HepG2 (cell line): ENCODE data around the gene BORCS5. TPM values are rescaled to one million over a fixed set of nuclear protein-coding genes. Genes with fewer than 3 reads are reported as not detected.
A peak's percentile ranks its signal among the peaks of the same experiment; 100 is the strongest.

Experiments used
- ATRX ChIP-seq: sonication (generic); formaldehyde crosslinking; IDR thresholded peaks from 2 replicates; pipeline ENCODE4 v1.4.0; 2020; ENCODE audit warnings: missing genetic modification reagents, borderline replicate concordance
- CCAR2 ChIP-seq: fragments of 200-400 bp; formaldehyde crosslinking; optimal IDR thresholded peaks from 2 replicates; pipeline ENCODE3; 2018; ENCODE audit warnings: low read depth, mild to moderate bottlenecking, low read length, moderate library complexity
- FOSL1 ChIP-seq: sonication (generic); formaldehyde crosslinking; IDR thresholded peaks from 2 replicates; pipeline ENCODE4 v1.9.0; 2021; ENCODE audit warnings: missing genetic modification reagents, borderline replicate concordance
- GABPA ChIP-seq, 2 experiments: IDR thresholded peaks; 2 replicates each; pipeline ENCODE4 v1.6.1; 2011 to 2016; ENCODE audit warnings: low read depth in 2 of 2, low read length in 1 of 2, missing biosample characterization in 1 of 2, missing genetic modification characterization in 1 of 2
- NR2F6 ChIP-seq, 2 experiments: IDR thresholded peaks; 2 replicates each; pipeline ENCODE4 v1.6.1; 2016; ENCODE audit warnings: antibody characterized with exemption in 1 of 2, mild to moderate bottlenecking in 1 of 2
- SUZ12 ChIP-seq: fragments of 150-350 bp; IDR thresholded peaks from 2 replicates; pipeline ENCODE4 v1.6.1; 2014; ENCODE audit warnings: low read depth, low read length
- XBP1 ChIP-seq: sonication (generic); formaldehyde crosslinking; IDR thresholded peaks from 2 replicates; pipeline ENCODE4 v1.5.0; 2020; ENCODE audit warnings: missing genetic modification reagents
- YEATS2 ChIP-seq: sonication (generic); formaldehyde crosslinking; IDR thresholded peaks from 2 replicates; pipeline ENCODE4 v1.4.0; 2020; ENCODE audit warnings: missing genetic modification reagents, borderline replicate concordance
- ZNF501 ChIP-seq: sonication (generic); formaldehyde crosslinking; IDR thresholded peaks from 2 replicates; pipeline ENCODE4 v1.5.1; 2020; ENCODE audit warnings: mild to moderate bottlenecking, moderate library complexity, missing genetic modification reagents
- ZNF558 ChIP-seq: sonication (generic); formaldehyde crosslinking; IDR thresholded peaks from 2 replicates; pipeline ENCODE4 v1.9.0; 2022; ENCODE audit warnings: mild to moderate bottlenecking, missing genetic modification reagents, borderline replicate concordance
- ZNF607 ChIP-seq: sonication (generic); formaldehyde crosslinking; IDR thresholded peaks from 2 replicates; pipeline ENCODE4 v1.5.1; 2020; ENCODE audit warnings: missing genetic modification reagents, mild to moderate bottlenecking, borderline replicate concordance
- ZNF616 ChIP-seq: sonication (generic); formaldehyde crosslinking; IDR thresholded peaks from 2 replicates; pipeline ENCODE4 v1.5.0; 2020; ENCODE audit warnings: low read depth, mild to moderate bottlenecking, missing genetic modification reagents
- ZNF773 ChIP-seq: sonication (generic); formaldehyde crosslinking; IDR thresholded peaks from 2 replicates; pipeline ENCODE4 v1.4.0; 2020; ENCODE audit warnings: missing genetic modification reagents, borderline replicate concordance
- ZNF878 ChIP-seq: sonication (generic); formaldehyde crosslinking; IDR thresholded peaks from 2 replicates; pipeline ENCODE4 v1.8.1; 2023; ENCODE audit warnings: mild to moderate bottlenecking, missing genetic modification reagents, moderate library complexity
- ZNF883 ChIP-seq: sonication (generic); formaldehyde crosslinking; IDR thresholded peaks from 2 replicates; pipeline ENCODE4 v1.5.1; 2020; ENCODE audit warnings: mild to moderate bottlenecking, missing genetic modification reagents; ENCODE audit errors: not compliant biosample characterization
- polyA plus RNA-seq, 8 experiments: library from polyadenylated mRNA; depleted of rRNA in 3 of 8; stranded (reverse) in 7 of 8; unstranded in 1 of 8; fragments of >200 nt; fragmentation: Illumina TruSeq in 4 of 8; extraction: Trizol in 4 of 8; gene quantifications; 2 replicates each; pipeline versions ENCODE4 v1.2.1 to v1.2.3, GENCODE V29; 2011 to 2016; ENCODE audit warnings: low read depth in 4 of 8, missing spikeins in 1 of 8, mixed read lengths in 1 of 8; ENCODE audit not compliant: insufficient read depth in 1 of 8
- total RNA-seq, 5 experiments: library from RNA; depleted of rRNA; stranded (reverse); fragments of >200 nt; fragmentation: Illumina TruSeq; extraction: Trizol; gene quantifications; 2 replicates each; pipeline ENCODE4 v1.2.3, GENCODE V29; 2016; ENCODE audit warnings: low read depth in 1 of 5
- TF ChIP-seq, protein P1 (sequence below): sonication (generic); formaldehyde crosslinking; IDR thresholded peaks from 2 replicates; pipeline ENCODE4 v1.8.1; 2023; ENCODE audit warnings: mild to moderate bottlenecking, missing genetic modification reagents
- TF ChIP-seq, protein P2 (sequence below): sonication (generic); formaldehyde crosslinking; IDR thresholded peaks from 2 replicates; pipeline ENCODE4 v1.8.0; 2022; ENCODE audit warnings: missing genetic modification reagents, mild to moderate bottlenecking, inconsistent platforms, borderline replicate concordance
- TF ChIP-seq, protein P3 (sequence below): sonication (generic); formaldehyde crosslinking; IDR thresholded peaks from 2 replicates; pipeline ENCODE4 v1.4.0; 2020; ENCODE audit warnings: mild to moderate bottlenecking, missing genetic modification reagents
- TF ChIP-seq, protein P4 (sequence below): sonication (generic); formaldehyde crosslinking; IDR thresholded peaks from 2 replicates; pipeline ENCODE4 v1.9.0; 2022; ENCODE audit warnings: low read depth, missing genetic modification reagents

Gene BORCS5
- total and polyA plus RNA-seq, 2 of the 13 experiments (the other 11 are each of a cell fraction or from before 2014, with no cell fraction given): 3.9 to 4.7 TPM

DNA sequence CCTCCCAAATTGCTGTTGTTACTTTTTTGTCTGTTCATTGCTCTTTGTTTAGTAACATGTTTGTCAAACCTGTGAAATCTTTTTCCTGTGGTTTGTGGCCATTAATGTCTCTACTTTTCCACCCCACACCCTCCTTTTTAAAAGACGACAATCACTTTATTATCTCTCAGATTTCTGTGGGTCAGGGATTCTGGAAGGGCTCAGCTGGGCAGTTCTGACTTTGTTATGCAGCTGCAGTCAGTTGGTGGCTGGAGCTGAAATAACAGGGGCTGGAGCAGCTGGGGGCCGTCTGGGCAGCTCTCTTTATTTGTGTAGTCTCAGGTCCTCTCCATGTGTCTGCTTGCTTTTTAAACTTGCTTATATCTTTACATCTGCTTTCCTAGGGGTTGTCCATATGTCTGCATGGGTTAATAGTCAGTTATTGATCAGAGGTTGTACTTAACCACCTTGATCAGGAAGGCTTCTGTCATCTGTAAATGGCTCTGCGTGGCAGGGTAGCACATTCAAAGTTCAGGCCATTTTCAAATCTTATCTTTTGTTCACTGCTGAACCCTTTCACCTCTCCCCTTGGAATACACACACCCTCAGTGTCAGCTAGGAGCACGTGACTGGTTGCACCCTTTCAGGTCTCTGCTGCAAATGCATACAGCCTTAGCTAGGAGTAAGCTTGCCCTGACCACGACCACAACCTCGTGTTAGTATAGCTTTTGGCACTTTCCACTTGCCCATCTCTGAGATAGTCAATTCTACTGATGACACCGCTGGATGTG lies 27.9 kb downstream of the BORCS5 start (continued):
- TF ChIP-seq ZNF607 (CRISPR knock-in tag): peak; percentile 66
- no peak for TF ChIP-seq ZNF883
- TF ChIP-seq GABPA (IDR thresholded peaks at IDR 0.05; ENCODE audit: low read depth, low read length): no peak
- TF ChIP-seq GABPA (CRISPR knock-in tag; IDR thresholded peaks at IDR 0.05; ENCODE audit: low read depth): no peak
- no peak for TF ChIP-seq YEATS2 (CRISPR knock-in tag)
- no peak for TF ChIP-seq FOSL1 (CRISPR knock-in tag)
- TF ChIP-seq ZNF773 (CRISPR knock-in tag): no peak
- TF ChIP-seq, protein P1, sequence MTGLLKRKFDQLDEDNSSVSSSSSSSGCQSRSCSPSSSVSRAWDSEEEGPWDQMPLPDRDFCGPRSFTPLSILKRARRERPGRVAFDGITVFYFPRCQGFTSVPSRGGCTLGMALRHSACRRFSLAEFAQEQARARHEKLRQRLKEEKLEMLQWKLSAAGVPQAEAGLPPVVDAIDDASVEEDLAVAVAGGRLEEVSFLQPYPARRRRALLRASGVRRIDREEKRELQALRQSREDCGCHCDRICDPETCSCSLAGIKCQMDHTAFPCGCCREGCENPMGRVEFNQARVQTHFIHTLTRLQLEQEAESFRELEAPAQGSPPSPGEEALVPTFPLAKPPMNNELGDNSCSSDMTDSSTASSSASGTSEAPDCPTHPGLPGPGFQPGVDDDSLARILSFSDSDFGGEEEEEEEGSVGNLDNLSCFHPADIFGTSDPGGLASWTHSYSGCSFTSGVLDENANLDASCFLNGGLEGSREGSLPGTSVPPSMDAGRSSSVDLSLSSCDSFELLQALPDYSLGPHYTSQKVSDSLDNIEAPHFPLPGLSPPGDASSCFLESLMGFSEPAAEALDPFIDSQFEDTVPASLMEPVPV (CRISPR knock-in tag): no peak
- TF ChIP-seq ATRX: no peak
- TF ChIP-seq, protein P2, sequence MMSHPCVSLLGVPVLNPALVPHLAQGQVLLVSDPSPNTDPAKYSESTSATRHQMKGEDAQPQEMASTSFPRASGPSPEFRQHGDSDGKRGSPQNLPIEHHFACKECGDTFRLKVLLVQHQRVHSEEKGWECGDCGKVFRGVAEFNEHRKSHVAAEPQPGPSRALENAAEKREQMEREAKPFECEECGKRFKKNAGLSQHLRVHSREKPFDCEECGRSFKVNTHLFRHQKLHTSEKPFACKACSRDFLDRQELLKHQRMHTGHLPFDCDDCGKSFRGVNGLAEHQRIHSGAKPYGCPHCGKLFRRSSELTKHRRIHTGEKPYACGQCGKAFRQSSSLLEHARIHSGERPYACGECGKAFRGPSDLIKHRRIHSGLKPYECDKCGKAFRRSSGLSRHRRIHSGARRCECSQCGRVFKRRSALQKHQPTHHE (CRISPR knock-in tag): 0 out of 2 replicates have a peak, but pooled peaks have one; percentile 24
- no peak for TF ChIP-seq ZNF501
- TF ChIP-seq CCAR2: no peak
- TF ChIP-seq, protein P3, sequence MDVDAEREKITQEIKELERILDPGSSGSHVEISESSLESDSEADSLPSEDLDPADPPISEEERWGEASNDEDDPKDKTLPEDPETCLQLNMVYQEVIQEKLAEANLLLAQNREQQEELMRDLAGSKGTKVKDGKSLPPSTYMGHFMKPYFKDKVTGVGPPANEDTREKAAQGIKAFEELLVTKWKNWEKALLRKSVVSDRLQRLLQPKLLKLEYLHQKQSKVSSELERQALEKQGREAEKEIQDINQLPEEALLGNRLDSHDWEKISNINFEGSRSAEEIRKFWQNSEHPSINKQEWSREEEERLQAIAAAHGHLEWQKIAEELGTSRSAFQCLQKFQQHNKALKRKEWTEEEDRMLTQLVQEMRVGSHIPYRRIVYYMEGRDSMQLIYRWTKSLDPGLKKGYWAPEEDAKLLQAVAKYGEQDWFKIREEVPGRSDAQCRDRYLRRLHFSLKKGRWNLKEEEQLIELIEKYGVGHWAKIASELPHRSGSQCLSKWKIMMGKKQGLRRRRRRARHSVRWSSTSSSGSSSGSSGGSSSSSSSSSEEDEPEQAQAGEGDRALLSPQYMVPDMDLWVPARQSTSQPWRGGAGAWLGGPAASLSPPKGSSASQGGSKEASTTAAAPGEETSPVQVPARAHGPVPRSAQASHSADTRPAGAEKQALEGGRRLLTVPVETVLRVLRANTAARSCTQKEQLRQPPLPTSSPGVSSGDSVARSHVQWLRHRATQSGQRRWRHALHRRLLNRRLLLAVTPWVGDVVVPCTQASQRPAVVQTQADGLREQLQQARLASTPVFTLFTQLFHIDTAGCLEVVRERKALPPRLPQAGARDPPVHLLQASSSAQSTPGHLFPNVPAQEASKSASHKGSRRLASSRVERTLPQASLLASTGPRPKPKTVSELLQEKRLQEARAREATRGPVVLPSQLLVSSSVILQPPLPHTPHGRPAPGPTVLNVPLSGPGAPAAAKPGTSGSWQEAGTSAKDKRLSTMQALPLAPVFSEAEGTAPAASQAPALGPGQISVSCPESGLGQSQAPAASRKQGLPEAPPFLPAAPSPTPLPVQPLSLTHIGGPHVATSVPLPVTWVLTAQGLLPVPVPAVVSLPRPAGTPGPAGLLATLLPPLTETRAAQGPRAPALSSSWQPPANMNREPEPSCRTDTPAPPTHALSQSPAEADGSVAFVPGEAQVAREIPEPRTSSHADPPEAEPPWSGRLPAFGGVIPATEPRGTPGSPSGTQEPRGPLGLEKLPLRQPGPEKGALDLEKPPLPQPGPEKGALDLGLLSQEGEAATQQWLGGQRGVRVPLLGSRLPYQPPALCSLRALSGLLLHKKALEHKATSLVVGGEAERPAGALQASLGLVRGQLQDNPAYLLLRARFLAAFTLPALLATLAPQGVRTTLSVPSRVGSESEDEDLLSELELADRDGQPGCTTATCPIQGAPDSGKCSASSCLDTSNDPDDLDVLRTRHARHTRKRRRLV (CRISPR knock-in tag): no peak
- no peak for TF ChIP-seq ZNF878
- TF ChIP-seq ZNF558 (CRISPR knock-in tag): no peak
- TF ChIP-seq NR2F6 (IDR thresholded peaks at IDR 0.05): peak; percentile 75
- TF ChIP-seq NR2F6 (CRISPR knock-in tag; IDR thresholded peaks at IDR 0.05): peak; percentile 55
- TF ChIP-seq, protein P4, sequence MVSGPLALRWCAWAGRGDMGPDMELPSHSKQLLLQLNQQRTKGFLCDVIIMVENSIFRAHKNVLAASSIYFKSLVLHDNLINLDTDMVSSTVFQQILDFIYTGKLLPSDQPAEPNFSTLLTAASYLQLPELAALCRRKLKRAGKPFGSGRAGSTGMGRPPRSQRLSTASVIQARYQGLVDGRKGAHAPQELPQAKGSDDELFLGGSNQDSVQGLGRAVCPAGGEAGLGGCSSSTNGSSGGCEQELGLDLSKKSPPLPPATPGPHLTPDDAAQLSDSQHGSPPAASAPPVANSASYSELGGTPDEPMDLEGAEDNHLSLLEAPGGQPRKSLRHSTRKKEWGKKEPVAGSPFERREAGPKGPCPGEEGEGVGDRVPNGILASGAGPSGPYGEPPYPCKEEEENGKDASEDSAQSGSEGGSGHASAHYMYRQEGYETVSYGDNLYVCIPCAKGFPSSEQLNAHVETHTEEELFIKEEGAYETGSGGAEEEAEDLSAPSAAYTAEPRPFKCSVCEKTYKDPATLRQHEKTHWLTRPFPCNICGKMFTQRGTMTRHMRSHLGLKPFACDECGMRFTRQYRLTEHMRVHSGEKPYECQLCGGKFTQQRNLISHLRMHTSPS (CRISPR knock-in tag): no peak
- no peak for TF ChIP-seq XBP1
- no peak for TF ChIP-seq SUZ12
- TF ChIP-seq ZNF616 (CRISPR knock-in tag): no peak
